ENCODE data around the gene CD8B.

- TF ChIP-seq POLR2A (IDR thresholded peaks at IDR 0.05) (no peak), CTCF (IDR thresholded peaks at IDR 0.05) (no peak), POLR2AphosphoS5 (IDR thresholded peaks at IDR 0.05) (no peak)
Measured at GRCh38 chr2:86782748-86783147, 78.9 kb downstream of the CD8B start.

Measured in transverse colon (tissue), 4 donors.